Sigmoid colon (tissue), 7 donors: ENCODE data around the gene SIRPB2. TPM values are rescaled to one million over a fixed set of nuclear protein-coding genes. Genes with fewer than 3 reads are reported as not detected.

ENCODE experiments used
- DNase-seq: peaks from one replicate; pipeline ENCODE4 v3.0.0-alpha.2; 2019
- H3K27ac ChIP-seq, 4 donors: fragments of 200-600 bp; sonication (generic); one replicate each; pipeline ENCODE4 v1.5.1; 2016 to 2019; ENCODE audit warnings: mild to moderate bottlenecking in 1 of 4
- H3K27me3 ChIP-seq, 3 donors: fragments of 200-600 bp; sonication (generic); one replicate each; pipeline ENCODE4 v1.5.1; 2019; ENCODE audit warnings: mild to moderate bottlenecking in 1 of 3
- H3K36me3 ChIP-seq, 4 donors: fragments of 200-600 bp; sonication (generic); one replicate each; pipeline ENCODE4 v1.5.1; 2016 to 2019
- H3K4me1 ChIP-seq, 4 donors: fragments of 200-600 bp; sonication (generic); one replicate each; pipeline ENCODE4 v1.5.1; 2017 to 2019
- H3K4me3 ChIP-seq, 4 donors: fragments of 200-600 bp; sonication (generic); one replicate each; pipeline ENCODE4 v1.5.1; 2017 to 2019; ENCODE audit warnings: mild to moderate bottlenecking in 2 of 4, moderate library complexity in 1 of 4
- H3K9me3 ChIP-seq, 4 donors: fragments of 200-600 bp in 3 of 4; sonication (generic) in 3 of 4; one replicate each; pipeline versions ENCODE4 v1.5.1 to v1.6.1; 2013 to 2019
- EP300 ChIP-seq, 4 donors: sonication (generic); formaldehyde crosslinking; IDR thresholded peaks; one replicate each; pipeline ENCODE4 v1.6.1; 2017; ENCODE audit warnings: antibody characterized with exemption in 4 of 4
- POLR2A ChIP-seq, 2 donors: fragments of 450-650 bp; IDR thresholded peaks; one replicate each; pipeline ENCODE4 v1.6.1; 2016; ENCODE audit warnings: antibody characterized with exemption in 2 of 2, mild to moderate bottlenecking in 2 of 2, moderate library complexity in 2 of 2
- POLR2AphosphoS5 ChIP-seq, 4 donors: sonication (generic); formaldehyde crosslinking; IDR thresholded peaks; one replicate each; pipeline ENCODE4 v1.6.1; 2017; ENCODE audit warnings: antibody characterized with exemption in 4 of 4
- WGBS, 2 donors: extraction: QIAGEN DNeasy Blood & Tissue Kit; methylation state at CpG; one replicate each; pipeline ENCODE4 v1.1.7; 2013; 5-methylcytosine and 5-hydroxymethylcytosine counted together
- intact Hi-C: fragments of 100-400 bp; cut with DNase I; formaldehyde crosslinking; loops from one replicate; pipeline ENCODE4 v1.15.1; 2023
- polyA plus RNA-seq, 3 donors: library from polyadenylated mRNA; stranded (reverse); fragments of 200-250 nt; gene quantifications; one replicate each; pipeline ENCODE4 v1.2.3, GENCODE V29; 2013
- total RNA-seq, 4 donors: library from RNA; depleted of rRNA; stranded (reverse); fragments of >200 nt; gene quantifications; one replicate each; pipeline ENCODE4 v1.1.0, GENCODE V29; 2016
- TF ChIP-seq, protein P1 (sequence below), 4 experiments: fragments of 450-650 bp in 3 of 4; fragments of 200-600 bp in 1 of 4; IDR thresholded peaks; one replicate each; pipeline ENCODE4 v1.5.1; 2016 to 2019; ENCODE audit warnings: antibody characterized with exemption in 4 of 4, mild to moderate bottlenecking in 3 of 4, moderate library complexity in 2 of 4
- donor health status: healthy with polysubstance abuse.
- donor health status: Bipolar disorder and iron deficiency.
- donor health status: healthy.

SIRPB2 gene
- total and polyA plus RNA-seq, 7 donors = 1.2 to 10.2 (median 6.6) TPM

DNA sequence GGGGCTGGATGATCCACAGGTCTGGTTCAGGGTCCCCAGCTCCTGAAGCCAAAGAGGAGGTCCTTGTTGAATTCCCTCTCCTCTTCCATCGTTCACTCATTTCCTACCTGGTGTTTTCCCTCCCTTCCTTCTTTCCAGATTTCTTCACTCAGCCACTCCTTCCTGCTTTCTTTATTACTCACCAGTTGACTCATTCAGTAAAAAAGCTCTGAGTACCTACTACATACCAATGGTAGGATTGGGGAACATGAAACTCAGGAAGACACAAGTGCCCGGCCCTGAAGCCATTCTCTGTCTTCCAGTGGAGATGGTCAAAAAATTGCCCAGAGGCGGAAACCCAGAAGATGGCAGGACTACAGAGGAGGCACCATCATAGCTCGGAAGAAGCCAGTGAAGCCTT is 12.7 kb downstream of the SIRPB2 start:
- WGBS, 2 donors = 86 to 90% methylated on average over 4 of the region's 4 CpGs

DNA sequence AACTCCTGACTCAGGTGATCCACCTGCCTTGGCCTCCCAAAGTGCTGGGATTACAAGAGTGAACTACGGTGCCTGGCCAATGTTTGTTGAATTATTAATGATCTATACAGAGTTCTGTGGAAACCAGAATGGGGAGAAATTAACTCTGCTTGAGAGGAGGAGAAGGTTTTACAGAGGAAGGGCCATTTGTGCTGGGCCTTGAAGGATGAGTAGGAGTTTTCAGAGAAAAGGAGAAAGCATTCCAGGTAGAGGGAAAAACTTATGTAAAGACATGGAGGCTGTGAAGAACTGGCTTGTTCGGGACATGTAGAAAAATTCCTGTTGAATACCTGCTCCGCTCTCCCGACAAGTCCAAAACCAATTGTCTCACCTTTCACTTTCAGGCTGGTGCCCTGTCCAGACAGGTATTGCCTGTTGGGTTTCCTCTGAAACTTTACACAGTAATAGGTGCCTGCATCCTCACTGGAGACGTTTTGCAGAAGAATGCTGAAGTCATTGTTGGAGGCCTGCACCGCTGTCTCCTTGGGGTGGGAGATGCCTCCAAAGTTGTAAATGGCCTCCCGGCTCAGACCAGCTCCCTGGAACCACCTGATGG is 13.2 kb downstream of the SIRPB2 start:
- WGBS, 2 donors = 93 to 95% methylated on average over 7 of the region's 7 CpGs
- TF ChIP-seq POLR2A (IDR thresholded peaks at IDR 0.05) (no peak), POLR2AphosphoS5 (IDR thresholded peaks at IDR 0.05) (no peak), EP300 (IDR thresholded peaks at IDR 0.05) (no peak)
- TF ChIP-seq, protein P1, sequence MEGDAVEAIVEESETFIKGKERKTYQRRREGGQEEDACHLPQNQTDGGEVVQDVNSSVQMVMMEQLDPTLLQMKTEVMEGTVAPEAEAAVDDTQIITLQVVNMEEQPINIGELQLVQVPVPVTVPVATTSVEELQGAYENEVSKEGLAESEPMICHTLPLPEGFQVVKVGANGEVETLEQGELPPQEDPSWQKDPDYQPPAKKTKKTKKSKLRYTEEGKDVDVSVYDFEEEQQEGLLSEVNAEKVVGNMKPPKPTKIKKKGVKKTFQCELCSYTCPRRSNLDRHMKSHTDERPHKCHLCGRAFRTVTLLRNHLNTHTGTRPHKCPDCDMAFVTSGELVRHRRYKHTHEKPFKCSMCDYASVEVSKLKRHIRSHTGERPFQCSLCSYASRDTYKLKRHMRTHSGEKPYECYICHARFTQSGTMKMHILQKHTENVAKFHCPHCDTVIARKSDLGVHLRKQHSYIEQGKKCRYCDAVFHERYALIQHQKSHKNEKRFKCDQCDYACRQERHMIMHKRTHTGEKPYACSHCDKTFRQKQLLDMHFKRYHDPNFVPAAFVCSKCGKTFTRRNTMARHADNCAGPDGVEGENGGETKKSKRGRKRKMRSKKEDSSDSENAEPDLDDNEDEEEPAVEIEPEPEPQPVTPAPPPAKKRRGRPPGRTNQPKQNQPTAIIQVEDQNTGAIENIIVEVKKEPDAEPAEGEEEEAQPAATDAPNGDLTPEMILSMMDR (IDR thresholded peaks at IDR 0.05) = no peak

More for the DNA sequence above, 12.7 kb downstream of the SIRPB2 start:
- Histone ChIP-seq H3K4me1 (no peaks in the 10 kb centered on the region), H3K4me3 (no peak overlapping the region), H3K27ac (no peak overlapping the region), H3K9me3 (no peaks in the 10 kb centered on the region), H3K27me3 (peaks cover 0 to 4% (median 0%) of the 10 kb centered on the region in 3 donors), H3K36me3 (no peaks in the 10 kb centered on the region)
- TF ChIP-seq POLR2AphosphoS5 (IDR thresholded peaks at IDR 0.05) = no peak
- no peak for TF ChIP-seq EP300 (IDR thresholded peaks at IDR 0.05)
- TF ChIP-seq, protein P1 (IDR thresholded peaks at IDR 0.05) = no peak
- no peak for TF ChIP-seq POLR2A (IDR thresholded peaks at IDR 0.05)
- intact Hi-C loops = no loop called here
- DNase-seq = no peak

DNA sequence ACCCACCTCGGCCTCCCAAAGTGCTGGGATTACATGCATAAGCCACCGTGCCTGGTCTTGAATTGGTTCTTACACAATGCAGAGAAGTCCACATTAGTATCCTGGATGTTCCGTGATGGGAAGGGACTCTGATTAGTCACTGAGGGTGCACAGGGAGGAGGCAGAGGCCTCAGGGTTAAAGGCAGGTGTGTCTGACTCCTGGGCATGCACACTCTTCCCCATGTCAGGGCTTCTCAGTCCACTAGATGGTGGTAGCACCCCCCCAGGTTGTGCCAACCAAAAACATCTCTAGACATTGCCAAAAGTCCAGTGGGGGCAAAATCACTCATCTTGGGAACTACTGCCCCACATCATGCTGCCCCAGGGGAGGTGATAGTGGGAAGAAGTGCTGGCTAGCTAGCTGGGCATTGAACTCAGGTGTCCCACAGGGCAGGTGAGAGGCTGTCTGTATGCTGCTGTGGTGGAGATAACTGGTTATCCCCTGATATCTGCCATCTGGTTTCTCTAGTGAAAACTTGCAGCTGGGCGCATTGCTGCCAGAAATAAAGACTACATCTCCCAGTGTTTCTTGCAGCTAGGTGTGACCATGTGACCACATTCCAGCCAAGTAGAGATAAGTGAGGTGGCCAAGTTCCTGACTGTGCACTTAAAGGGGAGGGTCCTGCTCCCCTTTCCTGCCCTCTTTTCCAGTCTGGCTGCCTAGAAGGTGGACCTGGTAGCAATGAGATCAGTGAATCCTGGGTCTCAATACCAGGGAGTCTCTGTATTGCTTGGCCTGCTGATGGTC is 16.2 kb downstream of the SIRPB2 start:
- H3K4me1 ChIP-seq = peaks cover 0 to 5% (median 2%) of the 10 kb centered on the region in 4 donors
- no peaks in the 10 kb centered on the region for H3K27me3 ChIP-seq
- TF ChIP-seq POLR2AphosphoS5 (IDR thresholded peaks at IDR 0.05) = no peak
- TF ChIP-seq EP300 (IDR thresholded peaks at IDR 0.05) = no peak
- TF ChIP-seq POLR2A (IDR thresholded peaks at IDR 0.05) = no peak
- TF ChIP-seq, protein P1 (IDR thresholded peaks at IDR 0.05) = no peak
- H3K9me3 ChIP-seq = no peaks in the 10 kb centered on the region
- intact Hi-C loops = no loop called here
- H3K36me3 ChIP-seq = no peaks in the 10 kb centered on the region
- DNase-seq = no peak
- WGBS, 2 donors = 84 to 89% methylated on average over 4 of the region's 4 CpGs
- H3K27ac ChIP-seq = no peak overlapping the region
- H3K4me3 ChIP-seq = no peak overlapping the region

More for the DNA sequence above, 13.2 kb downstream of the SIRPB2 start:
- no peak overlapping the region for H3K27ac ChIP-seq
- no peak overlapping the region for H3K4me3 ChIP-seq
- intact Hi-C loops = no loop called here
- no peaks in the 10 kb centered on the region for H3K4me1 ChIP-seq
- DNase-seq = no peak
- H3K9me3 ChIP-seq = no peaks in the 10 kb centered on the region
- no peaks in the 10 kb centered on the region for H3K36me3 ChIP-seq
- H3K27me3 ChIP-seq = peaks cover 0 to 4% (median 0%) of the 10 kb centered on the region in 3 donors

DNA sequence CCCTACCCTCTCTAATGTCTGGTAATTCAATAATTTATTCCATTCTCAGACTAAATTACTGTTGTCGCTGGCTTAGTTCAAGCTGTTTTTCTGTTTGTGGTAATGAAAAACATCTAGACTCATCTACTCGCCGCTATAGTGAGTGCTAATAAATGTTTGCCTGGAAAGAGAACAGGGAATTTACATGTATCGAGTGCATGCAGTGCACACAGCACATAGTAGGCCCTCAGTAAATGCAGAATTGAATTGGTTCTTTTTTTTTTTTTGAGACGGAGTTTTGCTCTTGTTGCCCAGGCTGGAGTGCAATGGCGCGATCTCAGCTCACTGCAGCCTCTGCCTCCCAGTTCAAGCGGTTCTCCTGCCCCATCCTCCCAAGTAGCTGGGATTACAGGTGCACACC is 16.9 kb downstream of the SIRPB2 start:
- intact Hi-C loops = no loop called here
- Histone ChIP-seq H3K4me3 (no peak overlapping the region), H3K27me3 (no peaks in the 10 kb centered on the region), H3K27ac (no peak overlapping the region), H3K9me3 (no peaks in the 10 kb centered on the region), H3K36me3 (no peaks in the 10 kb centered on the region), H3K4me1 (peaks cover 0 to 10% (median 8%) of the 10 kb centered on the region in 4 donors)
- WGBS, 2 donors = 97 to 98% methylated on average over 8 of the region's 8 CpGs
- TF ChIP-seq POLR2AphosphoS5 (IDR thresholded peaks at IDR 0.05) (no peak), EP300 (IDR thresholded peaks at IDR 0.05) (no peak)
- no peak for DNase-seq
